GM12865 (cell line): ENCODE measurements around the gene GRK3.

Experiments used
- DNase-seq: peaks from one replicate; pipeline ENCODE4 v3.0.0; 2010; ENCODE audit warnings: low read depth
- H3K4me3 ChIP-seq: 2 replicates; pipeline ENCODE4 v1.5.1; 2011; ENCODE audit warnings: mild to moderate bottlenecking, low read depth, low read length, control low read depth
- TF ChIP-seq, protein P1 (sequence below): IDR thresholded peaks from 2 replicates; pipeline ENCODE4 v1.5.1; 2011; ENCODE audit warnings: low read length, control low read depth, low read depth, inconsistent platforms; ENCODE audit not compliant: insufficient read depth; ENCODE audit errors: missing control alignments

The GRK3 gene

DNA sequence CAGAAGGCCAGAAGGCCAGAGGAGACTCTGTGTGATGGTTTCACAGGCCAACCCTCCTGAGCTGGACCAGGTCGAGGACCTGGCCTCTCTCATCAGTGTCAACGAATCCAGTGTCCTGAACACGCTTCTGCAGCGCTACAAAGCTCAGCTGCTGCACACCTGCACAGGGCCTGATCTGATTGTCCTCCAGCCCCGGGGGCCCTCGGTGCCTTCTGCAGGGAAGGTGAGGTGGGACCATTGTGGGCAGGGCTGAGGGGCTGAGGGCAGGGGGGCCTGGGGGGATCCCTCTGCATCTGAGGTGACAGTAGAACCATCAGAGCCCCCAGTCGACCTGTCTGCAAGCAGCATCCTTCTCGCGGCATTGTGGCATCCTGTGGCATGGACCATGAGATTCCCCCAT is 207.8 kb downstream of the GRK3 start:
- no peak for DNase-seq
- TF ChIP-seq, protein P1, sequence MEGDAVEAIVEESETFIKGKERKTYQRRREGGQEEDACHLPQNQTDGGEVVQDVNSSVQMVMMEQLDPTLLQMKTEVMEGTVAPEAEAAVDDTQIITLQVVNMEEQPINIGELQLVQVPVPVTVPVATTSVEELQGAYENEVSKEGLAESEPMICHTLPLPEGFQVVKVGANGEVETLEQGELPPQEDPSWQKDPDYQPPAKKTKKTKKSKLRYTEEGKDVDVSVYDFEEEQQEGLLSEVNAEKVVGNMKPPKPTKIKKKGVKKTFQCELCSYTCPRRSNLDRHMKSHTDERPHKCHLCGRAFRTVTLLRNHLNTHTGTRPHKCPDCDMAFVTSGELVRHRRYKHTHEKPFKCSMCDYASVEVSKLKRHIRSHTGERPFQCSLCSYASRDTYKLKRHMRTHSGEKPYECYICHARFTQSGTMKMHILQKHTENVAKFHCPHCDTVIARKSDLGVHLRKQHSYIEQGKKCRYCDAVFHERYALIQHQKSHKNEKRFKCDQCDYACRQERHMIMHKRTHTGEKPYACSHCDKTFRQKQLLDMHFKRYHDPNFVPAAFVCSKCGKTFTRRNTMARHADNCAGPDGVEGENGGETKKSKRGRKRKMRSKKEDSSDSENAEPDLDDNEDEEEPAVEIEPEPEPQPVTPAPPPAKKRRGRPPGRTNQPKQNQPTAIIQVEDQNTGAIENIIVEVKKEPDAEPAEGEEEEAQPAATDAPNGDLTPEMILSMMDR, result no peak
- no peak overlapping the region for H3K4me3 ChIP-seq

DNA sequence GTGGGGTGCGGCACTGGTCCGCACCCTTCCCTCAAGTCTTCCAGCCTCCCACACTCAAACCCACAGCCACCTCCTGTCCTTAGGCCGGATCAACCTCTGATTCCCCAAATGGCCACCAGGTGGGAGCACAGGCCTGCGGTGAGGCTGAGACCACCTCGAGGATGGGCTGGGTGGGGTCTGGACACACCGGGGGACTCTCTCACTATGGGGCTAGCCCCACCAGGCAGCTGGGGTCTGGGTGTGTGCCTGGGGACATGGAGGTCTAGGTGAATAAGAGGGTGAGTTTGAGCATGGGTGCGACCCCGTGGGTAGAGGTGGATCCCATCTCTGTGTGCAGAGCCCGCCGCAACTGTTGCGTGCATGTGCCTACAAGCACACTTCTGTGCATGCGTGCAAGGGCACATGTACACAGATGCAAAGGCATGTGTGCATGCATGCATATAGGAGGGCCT is 210.1 kb downstream of the GRK3 start:
- peak; percentile 28 for DNase-seq
- H3K4me3 ChIP-seq, result no peak overlapping the region
- TF ChIP-seq, protein P1, result peak; percentile 63

DNA sequence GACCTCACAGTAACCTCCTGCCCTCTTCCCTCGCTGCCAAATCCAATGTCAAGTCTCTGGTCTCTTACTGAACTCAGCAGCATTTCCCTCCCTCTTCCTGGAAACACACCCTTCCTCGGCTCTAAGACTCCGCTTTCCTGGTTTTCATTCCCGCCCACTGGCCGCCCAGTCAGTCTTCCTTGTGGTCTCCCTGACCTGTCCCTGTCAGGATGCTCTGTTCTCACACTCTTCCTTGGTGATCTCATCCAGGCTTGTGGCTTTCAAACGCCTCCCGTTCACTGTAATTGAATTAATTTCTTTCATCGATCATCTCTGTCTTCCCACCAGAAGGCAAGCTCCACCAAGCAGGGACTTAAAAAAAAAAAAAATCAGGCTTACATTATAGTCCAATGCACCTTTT is 211.1 kb downstream of the GRK3 start:
- TF ChIP-seq, protein P1, result no peak
- H3K4me3 ChIP-seq, result no peak overlapping the region
- DNase-seq, result no peak

DNA sequence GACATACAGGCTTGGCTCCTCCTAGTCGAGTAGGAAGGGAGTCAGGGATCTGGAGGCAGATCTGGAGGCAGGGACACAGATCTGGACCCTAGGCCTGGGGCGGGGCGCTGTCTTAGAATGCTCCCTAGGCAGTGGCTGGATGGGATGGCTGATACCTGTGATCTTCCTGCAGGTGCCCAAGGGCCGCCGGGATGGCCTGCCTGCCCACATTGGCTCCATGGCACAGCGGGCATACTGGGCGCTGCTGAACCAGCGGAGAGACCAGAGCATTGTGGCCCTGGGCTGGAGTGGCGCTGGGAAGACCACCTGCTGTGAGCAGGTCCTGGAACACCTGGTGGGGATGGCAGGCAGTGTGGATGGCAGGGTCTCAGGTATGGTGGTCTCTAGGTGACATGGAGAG is 212.9 kb downstream of the GRK3 start:
- DNase-seq, result no peak
- H3K4me3 ChIP-seq, result no peak overlapping the region
- TF ChIP-seq, protein P1, result no peak

DNA sequence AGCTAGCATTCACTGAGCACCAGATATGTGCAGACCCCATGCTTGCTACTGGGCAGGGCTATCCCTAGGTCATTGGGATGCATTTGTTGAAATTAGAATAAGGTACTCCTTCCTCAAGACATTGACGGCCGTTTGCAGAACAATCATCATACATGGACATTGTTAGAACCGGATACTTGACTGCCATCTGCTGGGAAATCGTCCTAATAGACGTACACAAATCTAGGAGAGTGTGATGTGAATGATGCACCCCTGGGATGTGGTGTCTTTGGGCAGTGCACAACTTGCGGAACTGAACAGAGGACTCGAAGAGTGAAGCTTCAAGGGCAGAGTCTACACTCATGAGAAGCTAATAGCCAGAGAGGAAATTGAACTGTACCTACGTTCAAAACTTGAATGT is 213.4 kb downstream of the GRK3 start:
- TF ChIP-seq, protein P1, result no peak
- peak; percentile 60 for DNase-seq
- H3K4me3 ChIP-seq, result no peak overlapping the region
